GM21825 (cell line): Measurements from ENCODE around the gene KPTN.

Experiments used
- ATAC-seq: cut with Tn5 transposase; IDR thresholded peaks from one replicate; pipeline ENCODE4 v1.9.1; 2021; ENCODE audit warnings: mild to moderate bottlenecking, moderate library complexity; ENCODE audit not compliant: unreplicated experiment

Gene KPTN

GRCh38 chr19:47470447-47471195 lies 13.4 kb downstream of the KPTN start:
- ATAC-seq: no peak

DNA sequence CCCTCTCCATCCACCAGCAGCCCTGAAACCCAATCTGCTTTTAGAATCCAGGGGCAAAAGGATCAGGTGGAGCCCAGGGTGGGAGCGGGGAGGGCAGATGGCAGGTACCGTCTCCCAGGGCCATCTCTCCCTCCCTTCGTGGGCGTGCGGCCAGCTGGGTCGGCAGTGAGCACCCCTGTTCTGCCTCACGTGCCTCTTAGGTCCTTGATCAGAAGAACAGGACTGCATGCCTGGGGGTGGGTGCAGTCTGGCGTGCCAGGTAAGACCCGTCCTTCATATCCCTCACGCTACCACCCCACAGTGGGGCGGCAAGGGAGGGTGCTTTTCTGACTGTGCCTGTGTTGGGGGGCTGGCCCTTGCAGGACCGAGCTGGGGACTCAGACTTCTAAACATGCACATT lies 14.3 kb downstream of the KPTN start:
- ATAC-seq: no peak

- ATAC-seq: no peak
Observed at GRCh38 chr19:47469363-47469700, 14.7 kb downstream of the KPTN start.

GRCh38 chr19:47467914-47468313 lies 16.1 kb downstream of the KPTN start:
- ATAC-seq: no peak

- ATAC-seq: no peak
Observed at GRCh38 chr19:47465957-47466356, 18.1 kb downstream of the KPTN start.

DNA sequence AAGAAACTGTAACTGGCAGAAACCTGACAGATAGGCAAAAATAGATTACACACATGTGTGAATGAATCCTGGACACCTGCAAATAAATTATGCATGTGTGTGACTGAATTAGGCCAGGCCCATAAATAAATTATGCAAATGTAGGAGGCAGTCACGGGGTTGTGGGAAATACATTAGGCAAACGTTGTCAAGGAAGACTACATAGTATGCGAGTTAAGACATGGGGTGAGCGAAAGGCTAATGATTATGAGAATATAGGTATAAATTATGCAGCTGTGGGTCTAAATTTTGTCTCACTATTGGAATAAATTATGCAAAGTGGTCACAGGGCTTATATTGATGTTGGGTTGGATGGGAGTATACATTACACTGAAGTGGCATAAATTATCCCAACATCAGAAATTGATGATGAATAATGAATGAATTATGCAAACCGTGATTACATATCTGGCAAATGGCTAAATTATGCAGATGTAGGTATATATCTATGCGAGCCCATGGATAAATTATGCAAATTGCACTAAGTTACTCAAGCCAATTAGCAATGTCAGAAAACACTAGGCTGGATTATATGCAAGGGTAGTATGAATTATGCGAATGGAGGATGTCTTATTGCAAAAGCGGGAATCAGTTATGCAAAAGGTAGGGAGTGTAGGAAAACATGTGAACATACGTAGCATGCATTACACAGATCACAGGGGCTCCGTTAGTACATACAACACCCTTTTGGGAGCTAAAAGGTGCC lies 19.2 kb downstream of the KPTN start:
- no peak for ATAC-seq

DNA sequence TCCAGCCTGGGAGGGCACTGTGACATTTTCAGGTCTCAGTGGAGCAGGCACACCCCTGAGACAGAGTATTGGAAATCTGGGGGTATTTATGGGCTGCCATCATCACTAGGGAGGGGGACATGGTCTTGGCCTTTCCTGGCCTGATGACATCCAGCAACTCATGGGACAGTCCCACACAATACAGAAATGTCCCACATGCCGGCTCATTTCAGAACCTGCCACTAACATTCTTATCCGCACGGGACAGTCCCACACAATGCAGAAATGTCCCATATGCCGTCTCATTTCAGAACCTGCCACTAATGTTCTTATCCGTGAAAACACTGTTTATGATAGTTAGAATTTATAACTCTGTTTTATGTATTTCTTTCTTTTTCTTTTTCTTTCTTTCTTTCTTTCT lies 22.1 kb downstream of the KPTN start:
- no peak for ATAC-seq

DNA sequence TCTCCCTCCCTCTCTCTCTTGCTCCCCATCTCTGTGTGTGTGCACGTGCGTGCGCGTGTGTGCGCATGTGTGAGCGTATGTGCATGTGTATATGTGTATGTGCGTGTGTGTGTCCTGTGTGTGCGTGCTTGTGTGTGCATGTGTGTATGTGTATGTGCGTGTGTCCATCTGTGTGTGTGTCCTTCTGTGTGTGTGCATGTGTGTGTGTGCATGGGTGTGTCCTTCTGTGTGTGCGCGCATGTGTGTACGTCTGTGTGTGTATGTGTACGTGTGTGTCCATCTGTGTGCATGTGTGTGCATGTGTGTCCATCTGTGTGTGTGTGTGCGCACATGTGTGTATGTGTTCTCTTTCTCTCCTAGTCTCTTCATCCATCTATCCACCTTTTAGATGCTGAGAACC lies 24.5 kb downstream of the KPTN start:
- no peak for ATAC-seq

- ATAC-seq: no peak
Observed at GRCh38 chr19:47458672-47459071, 25.3 kb downstream of the KPTN start.

DNA sequence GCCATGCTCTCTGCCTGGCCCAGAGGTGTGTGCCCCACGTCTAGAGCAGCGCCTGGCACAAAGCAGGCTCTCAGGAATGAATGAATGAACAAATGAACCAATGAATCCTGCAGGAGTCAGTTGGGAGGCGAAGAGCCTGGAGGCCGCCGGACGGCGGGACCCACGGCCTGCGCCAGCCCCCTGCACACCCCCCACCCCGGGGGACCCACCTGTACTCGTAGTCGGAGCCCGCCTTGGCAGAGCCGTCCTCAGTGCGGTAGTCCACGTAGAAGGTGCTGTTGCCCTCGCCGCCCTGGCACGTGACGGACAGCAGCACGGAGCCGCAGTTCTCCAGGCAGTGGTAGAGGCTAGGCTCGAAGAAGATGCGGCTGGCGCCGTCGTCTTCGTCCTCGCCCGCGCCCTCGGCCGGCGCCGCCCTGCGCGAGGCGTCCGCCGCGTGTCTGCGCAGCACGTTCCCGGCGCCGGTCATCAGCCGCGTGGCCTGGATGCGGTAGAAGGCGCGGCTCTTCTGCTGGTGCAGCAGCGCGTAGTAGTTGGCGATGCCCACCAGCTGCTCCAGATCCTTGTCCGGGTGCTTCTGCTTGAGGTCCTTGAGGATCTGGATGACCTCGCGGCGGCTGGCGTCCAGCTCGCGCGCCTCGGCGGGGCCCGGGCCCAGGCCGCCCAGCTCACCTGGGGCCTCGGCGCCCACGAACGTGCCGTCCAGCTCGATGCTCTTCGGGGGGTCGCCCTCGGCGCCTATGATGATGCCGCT lies 27.1 kb downstream of the KPTN start:
- ATAC-seq: no peak

DNA sequence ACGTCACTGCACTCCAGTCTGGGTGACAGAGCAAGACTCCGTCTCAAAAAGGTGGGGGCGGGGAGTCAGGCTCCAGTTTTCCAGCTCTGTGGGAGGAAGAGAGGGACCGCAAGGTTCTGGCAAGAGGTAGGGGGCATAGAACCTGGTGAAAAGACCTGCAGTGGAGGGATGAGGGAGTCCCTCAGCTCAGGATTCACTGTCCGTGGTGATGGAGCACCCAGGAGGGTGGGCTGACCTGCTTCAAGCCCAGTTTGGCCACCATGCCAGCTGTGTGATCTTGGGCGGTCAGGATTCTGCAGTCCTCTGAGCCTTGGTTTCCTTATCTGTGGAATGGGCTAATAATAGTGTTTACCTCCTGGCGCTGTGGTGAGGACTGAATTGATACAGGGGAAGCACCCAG lies 33.5 kb downstream of the KPTN start:
- ATAC-seq: no peak

DNA sequence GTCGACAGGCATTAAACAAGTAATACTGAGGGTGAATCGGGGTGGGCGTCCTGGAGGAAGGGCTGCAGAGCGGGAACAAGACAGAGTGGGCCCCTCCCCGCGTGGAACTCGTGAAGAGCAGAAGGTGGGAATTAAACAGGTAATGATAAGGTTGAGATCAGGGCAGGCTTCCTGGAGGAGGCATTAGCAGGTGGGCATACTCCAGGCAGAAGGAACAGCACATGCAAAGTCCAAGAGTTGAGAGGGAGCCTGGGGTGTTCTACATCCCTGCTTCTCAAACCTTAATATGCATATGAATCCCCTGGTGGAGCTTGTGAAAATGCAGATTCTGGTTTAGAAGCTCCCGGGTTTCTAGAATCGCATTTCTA lies 35.7 kb downstream of the KPTN start:
- ATAC-seq: no peak

DNA sequence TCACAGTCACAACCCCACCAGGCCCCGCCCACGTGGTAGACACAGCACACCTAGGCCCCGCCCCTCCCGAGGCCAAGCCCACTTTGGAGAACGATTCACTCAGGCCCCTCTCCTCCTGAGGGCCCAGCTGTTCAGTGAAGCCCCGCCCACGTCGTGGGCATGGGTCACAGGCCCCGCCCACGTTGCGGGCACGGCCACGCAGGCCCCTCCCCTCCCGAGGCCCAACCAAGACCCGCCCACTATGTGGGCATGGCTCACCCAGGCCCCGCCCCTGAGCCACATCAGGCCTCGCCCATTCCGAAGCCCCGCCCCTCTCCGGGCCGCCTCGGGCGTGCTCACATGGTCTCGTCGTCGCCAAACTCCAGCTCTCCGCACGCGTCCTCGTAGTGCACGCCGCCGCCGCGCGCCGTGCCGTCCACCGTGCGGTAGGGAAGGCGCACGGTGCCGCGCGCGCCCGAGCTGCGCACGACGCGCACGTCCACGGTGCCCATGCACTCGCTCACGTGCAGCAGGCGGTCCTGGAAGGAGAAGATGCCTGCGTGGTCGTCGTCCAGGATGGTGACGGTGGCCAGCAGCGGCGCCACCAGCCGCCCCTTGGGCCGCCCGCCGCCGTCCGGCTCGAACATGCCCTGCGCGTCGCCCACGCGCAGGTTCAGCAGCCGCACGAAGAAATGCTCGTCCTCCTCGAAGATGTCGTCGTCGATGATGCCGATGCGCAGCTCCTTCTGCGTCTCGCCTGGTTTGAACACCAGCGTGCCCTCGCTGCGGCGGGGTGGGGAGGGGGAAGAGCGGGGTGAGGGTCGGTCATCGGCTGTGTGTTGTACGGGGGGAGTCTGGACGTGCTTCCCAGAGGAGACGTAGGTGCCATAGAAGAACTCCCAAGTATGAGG lies 36.3 kb downstream of the KPTN start:
- ATAC-seq: no peak

GRCh38 chr19:47446534-47447469 lies 37.2 kb downstream of the KPTN start:
- no peak for ATAC-seq

- no peak for ATAC-seq
Observed at GRCh38 chr19:47445937-47446402, 38.0 kb downstream of the KPTN start.

GRCh38 chr19:47445527-47445926 lies 38.5 kb downstream of the KPTN start:
- ATAC-seq: no peak

- no peak for ATAC-seq
Observed at GRCh38 chr19:47444388-47444821, 39.6 kb downstream of the KPTN start.

- ATAC-seq: no peak
Observed at GRCh38 chr19:47443331-47443730, 40.7 kb downstream of the KPTN start.

DNA sequence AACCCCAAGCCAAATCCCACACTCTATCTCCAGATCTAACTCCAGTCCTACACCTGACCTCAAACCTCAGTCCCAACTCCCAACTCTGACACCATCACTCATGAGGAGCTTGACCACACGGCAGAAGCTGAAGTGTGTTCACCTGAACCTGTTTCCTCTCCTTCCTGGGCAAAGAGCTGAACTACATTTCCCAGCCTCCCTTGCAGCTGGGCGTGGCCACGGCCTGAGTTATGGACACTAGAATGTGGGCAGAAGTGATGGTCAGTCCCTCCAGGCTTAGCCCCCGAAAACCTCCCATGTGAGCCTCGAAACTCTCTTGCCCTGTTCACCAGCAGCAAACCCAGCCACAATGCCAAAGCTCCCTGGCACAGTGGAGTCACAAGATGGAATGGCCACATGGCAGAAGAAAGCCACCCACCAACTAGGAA lies 45.2 kb downstream of the KPTN start:
- no peak for ATAC-seq

GRCh38 chr19:47437500-47437899 lies 46.5 kb downstream of the KPTN start:
- no peak for ATAC-seq
